Progenitor cell of endocrine pancreas (in vitro differentiated cells): ENCODE results near the gene MRPS18A. TPM values are rescaled to one million over a fixed set of nuclear protein-coding genes. Genes with fewer than 3 reads are reported as not detected.
"Not testable (repeated sequence)": the region's sequence is repeated elsewhere in the genome, so short reads cannot be mapped to it uniquely, and the experiment has no call there.

ENCODE experiments used
- DNase-seq: peaks from one replicate; pipeline ENCODE4 v3.0.0; 2021; ENCODE audit warnings: low spot score; ENCODE audit not compliant: unreplicated experiment
- H3K27ac Mint-ChIP-seq: 2 replicates; pipeline ENCODE4 v1.8.0; 2021; ENCODE audit warnings: mild to moderate bottlenecking, moderate library complexity, mixed read lengths
- H3K27me3 Mint-ChIP-seq: 2 replicates; pipeline ENCODE4 v1.8.0; 2021; ENCODE audit warnings: mixed read lengths
- H3K36me3 Mint-ChIP-seq: 2 replicates; pipeline ENCODE4 v1.8.0; 2022; ENCODE audit warnings: mixed read lengths; ENCODE audit not compliant: insufficient read depth
- H3K4me1 Mint-ChIP-seq: 2 replicates; pipeline ENCODE4 v1.8.0; 2021; ENCODE audit warnings: low read depth, mixed read lengths
- H3K4me3 Mint-ChIP-seq: 2 replicates; pipeline ENCODE4 v1.8.0; 2021; ENCODE audit warnings: low read depth, mild to moderate bottlenecking, moderate library complexity, mixed read lengths
- H3K9me3 Mint-ChIP-seq: 2 replicates; pipeline ENCODE4 v1.8.0; 2021; ENCODE audit warnings: low read depth, mixed read lengths
- total RNA-seq: library from RNA; stranded (reverse); gene quantifications from 2 replicates; pipeline ENCODE4 v1.2.1, GENCODE V29; 2021
- TF ChIP-seq, protein P1 (sequence below): fragments of 200-600 bp; sonication (generic); IDR thresholded peaks from one replicate; pipeline ENCODE4 v1.5.0; 2021; ENCODE audit warnings: antibody characterized with exemption, mild to moderate bottlenecking; ENCODE audit not compliant: unreplicated experiment

The MRPS18A gene
- total RNA-seq, 1 donor from 2014 or later = 41.9 TPM

- peaks cover 11% of the 10 kb centered on the region for H3K36me3 Mint-ChIP-seq
- TF ChIP-seq, protein P1, sequence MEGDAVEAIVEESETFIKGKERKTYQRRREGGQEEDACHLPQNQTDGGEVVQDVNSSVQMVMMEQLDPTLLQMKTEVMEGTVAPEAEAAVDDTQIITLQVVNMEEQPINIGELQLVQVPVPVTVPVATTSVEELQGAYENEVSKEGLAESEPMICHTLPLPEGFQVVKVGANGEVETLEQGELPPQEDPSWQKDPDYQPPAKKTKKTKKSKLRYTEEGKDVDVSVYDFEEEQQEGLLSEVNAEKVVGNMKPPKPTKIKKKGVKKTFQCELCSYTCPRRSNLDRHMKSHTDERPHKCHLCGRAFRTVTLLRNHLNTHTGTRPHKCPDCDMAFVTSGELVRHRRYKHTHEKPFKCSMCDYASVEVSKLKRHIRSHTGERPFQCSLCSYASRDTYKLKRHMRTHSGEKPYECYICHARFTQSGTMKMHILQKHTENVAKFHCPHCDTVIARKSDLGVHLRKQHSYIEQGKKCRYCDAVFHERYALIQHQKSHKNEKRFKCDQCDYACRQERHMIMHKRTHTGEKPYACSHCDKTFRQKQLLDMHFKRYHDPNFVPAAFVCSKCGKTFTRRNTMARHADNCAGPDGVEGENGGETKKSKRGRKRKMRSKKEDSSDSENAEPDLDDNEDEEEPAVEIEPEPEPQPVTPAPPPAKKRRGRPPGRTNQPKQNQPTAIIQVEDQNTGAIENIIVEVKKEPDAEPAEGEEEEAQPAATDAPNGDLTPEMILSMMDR = no peak
- H3K4me3 Mint-ChIP-seq = no peak overlapping the region
- H3K27ac Mint-ChIP-seq = no peak overlapping the region
- H3K4me1 Mint-ChIP-seq = peaks cover 30% of the 10 kb centered on the region
- no peaks in the 10 kb centered on the region for H3K27me3 Mint-ChIP-seq
- H3K9me3 Mint-ChIP-seq = no peaks in the 10 kb centered on the region
- DNase-seq = no peak
These were observed 47.4 kb downstream of the MRPS18A start for GRCh38 chr6:43639984-43640800.

- Mint-ChIP-seq H3K27me3 (no peaks in the 10 kb centered on the region), H3K27ac (peak overlapping the region; percentile 94), H3K4me3 (peak overlapping the region; percentile 97), H3K4me1 (peaks cover 14% of the 10 kb centered on the region), H3K9me3 (no peaks in the 10 kb centered on the region), H3K36me3 (peaks cover 8% of the 10 kb centered on the region)
- TF ChIP-seq, protein P1 = no peak
- no peak for DNase-seq
These were observed 51.3 kb downstream of the MRPS18A start for GRCh38 chr6:43636308-43636659.

DNA sequence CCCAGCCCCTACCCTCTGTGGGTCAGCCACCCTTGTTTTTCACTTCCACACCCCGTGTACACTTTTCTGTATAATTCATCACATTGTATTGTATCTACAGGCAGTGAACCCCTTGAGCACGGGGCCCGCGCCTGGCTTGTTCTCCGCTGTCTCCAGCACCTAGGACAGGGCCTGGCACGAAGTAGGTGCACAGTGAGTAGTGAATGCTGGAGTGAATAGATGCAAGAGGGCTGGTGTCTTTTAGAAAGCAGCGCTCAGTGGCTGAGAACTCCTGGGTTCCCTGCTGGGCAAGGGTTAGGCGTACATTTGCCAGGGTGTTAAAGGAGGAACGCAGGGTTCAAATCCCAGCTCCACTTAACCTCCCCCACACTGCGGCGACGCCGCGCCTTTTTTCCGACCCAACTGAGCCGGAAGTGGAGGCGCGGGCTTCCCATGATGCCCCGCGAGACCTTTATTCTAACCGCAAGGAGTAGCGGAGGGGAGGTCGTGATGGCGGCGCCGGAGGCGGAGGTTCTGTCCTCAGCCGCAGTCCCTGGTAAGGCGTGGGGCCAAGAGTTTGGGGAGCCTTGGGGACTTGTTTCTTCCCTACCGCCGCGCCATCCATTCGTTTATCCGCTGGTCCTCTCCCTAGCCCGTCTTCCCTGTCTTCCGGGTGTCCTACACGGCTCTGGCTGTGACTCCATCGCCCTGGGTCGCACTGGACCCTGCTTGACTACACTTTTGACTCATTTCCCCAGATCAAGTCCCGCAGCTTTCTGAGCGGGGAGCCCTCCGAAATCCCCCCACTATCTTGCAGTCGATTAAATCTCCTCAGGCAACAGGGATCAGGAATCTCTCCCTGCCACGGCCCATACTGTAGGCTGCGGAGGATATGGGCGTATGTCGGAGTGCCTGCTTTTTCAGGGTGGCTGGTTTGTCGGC, 51.9 kb downstream of the MRPS18A start, which contains the start of gene MAD2L1BP:
Gene MAD2L1BP (plus strand): TSS at position 454 of the 921 bp plus-strand sequence. CDS start 36 bp downstream, at position 490.
- H3K27me3 Mint-ChIP-seq = no peaks in the 10 kb centered on the region
- H3K9me3 Mint-ChIP-seq = no peaks in the 10 kb centered on the region
- DNase-seq = peak; percentile 62
- H3K4me1 Mint-ChIP-seq = peaks cover 14% of the 10 kb centered on the region
- peak within 1 kb of the TSS; percentile 94 for H3K27ac Mint-ChIP-seq
- peaks cover 7% of the 10 kb centered on the region for H3K36me3 Mint-ChIP-seq
- TF ChIP-seq, protein P1 = no peak
- peak within 1 kb of the TSS; percentile 97 for H3K4me3 Mint-ChIP-seq

DNA sequence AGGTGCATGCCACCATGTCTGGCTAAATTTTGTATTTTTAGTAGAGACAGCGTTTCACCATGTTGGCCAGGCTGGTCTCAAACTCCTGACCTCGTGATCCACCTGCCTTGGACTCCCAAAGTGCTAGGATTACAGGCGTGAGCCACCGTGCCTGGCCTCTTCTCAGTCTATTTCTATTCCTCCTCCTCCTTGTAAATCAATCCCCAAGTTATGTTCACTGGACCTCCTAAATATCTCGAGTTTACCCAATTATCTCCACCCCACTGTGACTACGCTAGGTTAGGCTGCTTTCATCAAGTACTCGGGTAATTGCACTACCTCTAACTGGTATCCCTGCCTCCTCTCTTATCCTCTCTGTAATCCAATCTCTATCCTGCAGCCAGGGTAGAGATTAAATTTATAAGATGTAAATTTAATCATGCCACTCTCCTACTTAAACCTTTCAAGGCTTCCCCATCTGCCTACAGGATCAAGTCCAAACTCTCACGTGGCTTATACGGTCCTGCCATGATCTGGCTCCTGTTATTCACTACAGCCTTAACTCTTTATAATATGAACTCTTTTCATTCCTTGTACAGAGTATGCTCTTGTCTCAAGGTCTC, 52.8 kb downstream of the MRPS18A start:
- peaks cover 5% of the 10 kb centered on the region for H3K36me3 Mint-ChIP-seq
- TF ChIP-seq, protein P1 = no peak
- no peak for DNase-seq
- no peaks in the 10 kb centered on the region for H3K27me3 Mint-ChIP-seq
- H3K9me3 Mint-ChIP-seq = no peaks in the 10 kb centered on the region
- peak overlapping the region; percentile 43 for H3K27ac Mint-ChIP-seq
- peak overlapping the region; percentile 97 for H3K4me3 Mint-ChIP-seq
- peaks cover 16% of the 10 kb centered on the region for H3K4me1 Mint-ChIP-seq

- not testable (repeated sequence) for H3K9me3 Mint-ChIP-seq, H3K27ac Mint-ChIP-seq, H3K4me3 Mint-ChIP-seq, H3K36me3 Mint-ChIP-seq, H3K27me3 Mint-ChIP-seq, DNase-seq
- peaks cover 14% of the 10 kb centered on the region for H3K4me1 Mint-ChIP-seq
These were observed 54.6 kb downstream of the MRPS18A start for GRCh38 chr6:43633002-43633401.
